PC-3 (cell line): Measurements from ENCODE around the gene TNNI3.

Source experiments
- EZH2 ChIP-seq: fragments of 300-600 bp; sonication (generic); IDR thresholded peaks from one replicate; pipeline ENCODE4 v1.6.1; 2017; ENCODE audit warnings: antibody characterized with exemption, mild to moderate bottlenecking, low read length; ENCODE audit not compliant: unreplicated experiment
- EZH2phosphoT487 ChIP-seq: fragments of 300-600 bp; sonication (generic); IDR thresholded peaks from 2 replicates; pipeline ENCODE4 v1.6.1; 2018; ENCODE audit warnings: mild to moderate bottlenecking, antibody characterized with exemption, low read length, borderline replicate concordance
- TF ChIP-seq, protein P1 (sequence below): fragments of 300-600 bp; sonication (generic); conservative IDR thresholded peaks from 2 replicates; pipeline ENCODE4 v1.5.1; 2017; ENCODE audit warnings: antibody characterized with exemption, low read depth, mild to moderate bottlenecking, low read length

GRCh38 chr19:55197528-55197927, 40.0 kb upstream of the TNNI3 start:
- TF ChIP-seq, protein P1, sequence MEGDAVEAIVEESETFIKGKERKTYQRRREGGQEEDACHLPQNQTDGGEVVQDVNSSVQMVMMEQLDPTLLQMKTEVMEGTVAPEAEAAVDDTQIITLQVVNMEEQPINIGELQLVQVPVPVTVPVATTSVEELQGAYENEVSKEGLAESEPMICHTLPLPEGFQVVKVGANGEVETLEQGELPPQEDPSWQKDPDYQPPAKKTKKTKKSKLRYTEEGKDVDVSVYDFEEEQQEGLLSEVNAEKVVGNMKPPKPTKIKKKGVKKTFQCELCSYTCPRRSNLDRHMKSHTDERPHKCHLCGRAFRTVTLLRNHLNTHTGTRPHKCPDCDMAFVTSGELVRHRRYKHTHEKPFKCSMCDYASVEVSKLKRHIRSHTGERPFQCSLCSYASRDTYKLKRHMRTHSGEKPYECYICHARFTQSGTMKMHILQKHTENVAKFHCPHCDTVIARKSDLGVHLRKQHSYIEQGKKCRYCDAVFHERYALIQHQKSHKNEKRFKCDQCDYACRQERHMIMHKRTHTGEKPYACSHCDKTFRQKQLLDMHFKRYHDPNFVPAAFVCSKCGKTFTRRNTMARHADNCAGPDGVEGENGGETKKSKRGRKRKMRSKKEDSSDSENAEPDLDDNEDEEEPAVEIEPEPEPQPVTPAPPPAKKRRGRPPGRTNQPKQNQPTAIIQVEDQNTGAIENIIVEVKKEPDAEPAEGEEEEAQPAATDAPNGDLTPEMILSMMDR, result no peak
- TF ChIP-seq EZH2 (no peak), EZH2phosphoT487 (no peak)
